HS-27A (cell line): ENCODE results near the gene TGFB2.

Source experiments
- DNase-seq: peaks from one replicate; pipeline ENCODE4 v3.0.0-alpha.2; 2012; ENCODE audit warnings: low read depth, missing footprints

TGFB2 gene

DNA sequence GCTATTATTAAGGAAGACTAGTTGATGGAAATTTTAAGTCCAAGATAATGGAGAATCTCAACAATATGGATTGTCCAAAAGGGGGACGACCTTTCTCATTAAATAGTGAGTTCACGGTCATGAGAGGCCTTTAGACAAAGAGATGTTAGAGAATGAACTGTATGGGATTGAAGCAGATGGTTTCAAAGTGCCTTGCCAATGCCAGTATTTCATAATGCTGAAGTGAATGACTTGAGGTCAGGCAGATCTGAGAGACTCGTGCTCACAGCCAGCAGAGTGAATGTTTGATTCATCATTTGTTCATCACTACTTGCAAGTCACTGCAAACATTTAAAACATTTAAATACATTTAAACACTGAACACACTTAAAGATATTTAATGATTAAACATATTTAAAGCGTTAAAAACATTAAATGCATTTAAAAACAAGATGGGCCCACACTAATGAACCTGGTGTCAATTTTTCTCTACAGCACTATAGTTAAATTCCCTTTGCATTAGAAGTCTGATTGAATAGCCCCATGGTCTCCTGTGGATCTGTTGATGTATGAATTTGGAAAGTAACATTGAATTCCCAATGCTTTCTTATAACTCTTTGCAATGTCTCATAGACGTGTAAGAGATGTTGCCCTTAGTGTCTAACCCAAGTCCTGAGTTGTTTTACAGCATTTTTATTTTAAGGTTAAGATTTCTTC lies 80.7 kb downstream of the TGFB2 start:
- no peak for DNase-seq

DNA sequence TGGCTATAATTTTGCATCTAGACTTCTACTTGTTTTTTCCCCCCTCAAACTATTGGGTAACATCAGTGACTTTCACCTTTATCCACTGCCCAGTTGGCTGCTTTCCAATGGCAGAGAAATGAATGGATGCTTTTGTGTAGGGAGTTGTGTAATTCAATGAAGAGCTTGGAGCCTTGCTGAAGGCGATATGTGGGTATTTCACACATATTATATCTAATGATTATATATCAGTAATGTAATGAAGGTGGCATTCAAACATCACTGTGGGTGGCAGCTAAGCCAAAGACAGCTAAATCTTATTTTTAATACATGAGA lies 81.2 kb downstream of the TGFB2 start:
- no peak for DNase-seq

DNA sequence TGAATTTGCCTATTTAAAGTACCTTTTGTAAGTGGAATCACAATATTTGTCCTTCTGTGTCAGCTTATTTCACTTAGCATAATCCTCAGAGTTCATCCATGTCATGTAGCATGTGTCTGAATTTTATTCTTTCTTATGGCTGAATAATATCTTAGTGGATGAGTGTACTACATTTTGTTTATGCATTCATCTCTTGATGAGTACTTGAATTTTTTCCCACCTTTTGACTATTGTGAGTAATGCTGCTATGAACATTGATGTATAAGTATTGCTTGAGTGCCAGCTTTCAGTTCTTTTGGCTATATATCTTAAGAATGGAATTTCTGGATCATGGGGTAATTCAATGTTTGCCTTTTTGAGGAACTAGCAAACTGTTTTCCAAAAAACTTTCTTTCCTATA lies 84.2 kb downstream of the TGFB2 start:
- DNase-seq: no peak

DNA sequence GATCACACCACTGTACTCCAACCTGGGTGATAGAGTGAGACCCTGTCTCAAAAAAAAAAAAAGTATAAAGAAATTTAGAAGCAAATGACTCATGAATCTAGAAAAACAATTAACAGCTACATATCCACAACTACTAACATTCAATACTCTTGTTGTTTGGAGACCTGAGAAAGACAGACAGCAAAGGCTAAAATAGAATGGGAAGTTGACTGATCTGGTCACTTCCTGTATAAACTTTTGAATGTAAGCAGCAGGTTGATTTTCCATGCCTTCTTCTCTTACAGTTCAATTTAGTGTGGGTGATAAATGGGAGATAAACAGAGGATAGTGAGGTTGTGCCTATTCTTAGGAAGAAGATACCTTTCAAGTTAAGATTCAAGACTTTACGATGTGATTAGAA lies 85.2 kb downstream of the TGFB2 start:
- DNase-seq: no peak

DNA sequence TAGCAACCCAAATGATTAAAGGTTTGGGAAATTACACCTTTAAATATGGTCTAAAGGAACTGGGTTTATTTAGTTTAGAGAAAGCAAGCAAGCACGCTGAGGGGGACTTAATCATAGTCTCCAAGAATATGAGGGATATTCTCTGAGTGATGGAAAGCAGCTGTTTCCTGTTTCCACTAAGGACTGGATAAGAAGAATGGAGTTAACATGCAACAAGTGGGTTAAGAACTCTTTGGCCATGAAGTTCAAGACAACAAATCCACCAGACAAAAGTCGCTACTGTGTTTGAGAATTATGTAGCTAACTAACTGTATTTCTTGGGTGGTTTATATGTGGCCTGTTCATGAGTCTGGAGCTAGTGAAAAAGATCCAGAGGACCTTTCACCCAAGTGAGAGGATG lies 85.7 kb downstream of the TGFB2 start:
- no peak for DNase-seq

DNA sequence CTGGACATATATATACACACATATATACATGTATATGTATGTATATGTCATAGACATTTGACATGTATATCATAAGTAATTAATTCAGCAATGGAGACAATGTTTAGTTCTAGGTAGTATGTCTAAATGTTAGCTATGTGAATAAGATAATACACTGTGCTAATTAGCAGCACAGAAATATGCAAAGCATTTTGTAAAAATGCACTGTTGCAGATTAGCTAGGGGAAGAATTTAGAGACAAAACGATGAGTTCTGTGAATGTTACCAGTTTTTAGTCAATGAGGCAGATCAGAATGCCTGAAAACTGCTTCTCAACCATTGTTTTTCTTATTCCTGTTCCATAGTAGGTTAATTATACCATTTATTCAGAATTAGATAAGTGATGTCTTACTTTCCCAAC lies 86.3 kb downstream of the TGFB2 start:
- no peak for DNase-seq

DNA sequence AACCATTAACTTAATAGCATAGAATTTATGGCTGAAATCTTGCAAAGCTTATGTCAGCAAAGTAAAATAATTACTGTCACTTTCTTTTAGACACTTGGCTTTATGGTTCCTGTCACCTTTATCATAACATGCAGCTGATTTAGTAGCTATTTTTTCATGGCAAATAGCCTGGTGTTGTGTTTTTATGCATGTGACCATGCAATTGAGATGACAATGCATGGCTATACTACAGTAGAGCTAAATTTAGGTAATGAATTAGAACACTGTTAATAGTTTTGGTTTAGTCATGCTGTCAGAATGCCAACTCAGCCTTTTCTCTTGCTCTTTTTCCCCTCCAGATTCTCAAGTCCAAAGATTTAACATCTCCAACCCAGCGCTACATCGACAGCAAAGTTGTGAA lies 88.6 kb downstream of the TGFB2 start:
- no peak for DNase-seq

DNA sequence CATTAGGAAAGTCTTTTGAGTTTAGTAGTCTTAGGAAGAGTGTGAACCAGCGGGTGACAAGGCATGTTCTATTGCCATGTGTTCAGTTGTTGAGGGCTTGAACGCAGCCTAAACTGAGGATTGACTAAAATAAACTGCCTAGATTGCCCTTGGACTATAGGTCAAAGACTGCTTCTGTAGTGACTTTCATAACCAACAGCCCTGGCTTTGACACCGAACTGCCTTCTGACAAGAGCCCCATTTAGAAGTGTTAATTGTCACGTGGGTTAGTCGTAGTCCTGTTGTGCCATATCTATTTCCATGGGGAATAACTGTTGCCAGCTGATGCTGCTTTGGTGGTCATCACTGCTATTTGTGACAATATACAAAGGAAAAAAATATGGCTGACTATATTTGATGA lies 90.4 kb downstream of the TGFB2 start:
- DNase-seq: no peak

DNA sequence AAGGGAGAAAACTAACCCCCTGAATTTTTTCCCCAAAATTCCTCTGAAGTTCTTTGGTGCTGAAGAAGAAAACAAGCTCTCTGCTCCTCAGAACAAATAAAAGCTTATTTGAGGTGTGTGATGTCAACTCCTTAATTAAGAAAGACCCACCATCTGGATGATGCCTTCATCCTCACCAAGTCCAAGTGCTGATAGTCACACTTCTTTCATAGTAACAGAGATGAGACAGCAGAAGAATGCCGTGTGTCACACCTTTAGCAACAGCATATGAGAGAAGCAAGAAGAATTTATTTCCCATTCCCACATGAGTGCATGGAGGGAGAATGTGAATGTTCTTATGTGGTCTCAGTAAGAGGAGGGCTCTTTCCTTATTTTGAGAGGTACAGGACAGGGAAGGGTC lies 91.2 kb downstream of the TGFB2 start:
- no peak for DNase-seq

DNA sequence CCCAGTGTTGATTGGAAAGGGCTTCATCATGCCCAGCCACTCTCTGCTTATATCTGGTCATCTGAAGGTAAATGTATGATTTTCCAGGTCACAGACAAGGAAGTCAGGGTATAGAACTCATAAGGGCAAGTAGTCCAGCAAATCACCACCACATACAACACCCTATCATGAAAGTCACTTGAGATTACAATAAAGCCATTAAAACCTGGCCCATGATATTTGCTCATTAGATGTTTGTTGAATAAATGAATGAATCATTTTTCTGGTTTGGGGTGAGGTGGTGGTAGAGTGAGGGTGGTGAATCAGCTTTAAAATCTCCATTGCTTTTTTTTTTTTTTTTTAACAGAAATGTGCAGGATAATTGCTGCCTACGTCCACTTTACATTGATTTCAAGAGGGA lies 91.9 kb downstream of the TGFB2 start:
- DNase-seq: no peak

DNA sequence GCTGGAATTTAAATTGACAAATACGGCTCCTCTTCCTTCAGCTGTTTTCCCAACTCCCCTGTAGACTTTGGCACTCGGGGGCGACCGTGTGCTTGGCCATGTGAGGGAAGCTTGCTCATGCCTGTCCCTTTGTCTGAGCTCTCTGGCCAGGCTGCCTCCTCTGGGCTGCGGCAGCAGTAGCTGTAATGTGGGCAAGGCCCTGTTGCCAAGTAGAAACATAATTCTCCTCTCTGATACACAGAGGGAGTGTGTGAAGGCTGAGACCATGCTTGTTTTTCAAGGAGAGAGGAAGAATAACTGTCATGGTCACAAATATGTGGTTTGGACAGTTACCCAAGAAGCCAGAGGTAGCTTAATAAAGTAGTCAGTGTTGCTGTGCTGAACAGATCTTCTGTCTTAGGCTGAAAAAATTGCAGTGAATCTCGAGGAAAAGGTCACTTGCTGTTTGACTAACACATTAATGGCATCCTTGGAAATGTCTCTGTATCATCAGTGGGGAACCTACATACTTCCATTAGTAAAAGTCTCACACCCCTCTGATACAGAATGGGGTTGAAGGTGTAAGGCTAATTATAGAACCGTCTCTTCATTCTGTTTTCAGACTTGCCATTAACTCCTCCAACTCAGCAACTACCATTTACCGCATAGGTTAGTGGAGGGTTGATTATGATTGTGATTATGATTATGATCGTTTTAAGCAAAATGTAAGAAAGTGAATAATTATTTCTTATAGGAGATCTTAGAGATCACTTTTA lies 94.6 kb downstream of the TGFB2 start:
- no peak for DNase-seq

DNA sequence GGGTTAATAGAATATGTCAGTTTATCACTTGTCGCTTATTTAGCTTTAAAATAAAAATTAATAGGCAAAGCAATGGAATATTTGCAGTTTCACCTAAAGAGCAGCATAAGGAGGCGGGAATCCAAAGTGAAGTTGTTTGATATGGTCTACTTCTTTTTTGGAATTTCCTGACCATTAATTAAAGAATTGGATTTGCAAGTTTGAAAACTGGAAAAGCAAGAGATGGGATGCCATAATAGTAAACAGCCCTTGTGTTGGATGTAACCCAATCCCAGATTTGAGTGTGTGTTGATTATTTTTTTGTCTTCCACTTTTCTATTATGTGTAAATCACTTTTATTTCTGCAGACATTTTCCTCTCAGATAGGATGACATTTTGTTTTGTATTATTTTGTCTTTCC lies 98.1 kb downstream of the TGFB2 start:
- no peak for DNase-seq

DNA sequence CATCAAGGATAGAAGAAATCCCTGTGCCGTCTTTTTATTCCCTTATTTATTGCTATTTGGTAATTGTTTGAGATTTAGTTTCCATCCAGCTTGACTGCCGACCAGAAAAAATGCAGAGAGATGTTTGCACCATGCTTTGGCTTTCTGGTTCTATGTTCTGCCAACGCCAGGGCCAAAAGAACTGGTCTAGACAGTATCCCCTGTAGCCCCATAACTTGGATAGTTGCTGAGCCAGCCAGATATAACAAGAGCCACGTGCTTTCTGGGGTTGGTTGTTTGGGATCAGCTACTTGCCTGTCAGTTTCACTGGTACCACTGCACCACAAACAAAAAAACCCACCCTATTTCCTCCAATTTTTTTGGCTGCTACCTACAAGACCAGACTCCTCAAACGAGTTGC lies 99.0 kb downstream of the TGFB2 start:
- DNase-seq: no peak

DNA sequence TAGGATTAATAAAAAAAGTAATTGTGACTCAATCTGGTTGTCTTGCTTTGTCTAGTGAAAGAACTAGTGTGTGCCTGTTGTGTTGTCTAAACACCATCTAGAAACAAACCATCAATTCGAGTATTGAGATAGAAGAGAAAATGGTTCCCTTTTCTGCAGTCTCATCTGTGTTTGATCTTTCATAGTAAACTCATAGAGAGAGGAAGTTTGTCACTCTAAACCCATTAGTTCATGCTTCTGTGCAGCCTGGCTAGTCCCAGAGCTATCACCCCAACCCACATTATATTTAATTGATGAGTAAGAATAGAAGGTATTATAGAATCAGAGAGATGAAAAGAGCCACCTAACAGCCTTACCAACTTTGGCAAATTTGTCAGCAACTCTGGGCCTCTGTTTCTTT lies 99.5 kb downstream of the TGFB2 start:
- no peak for DNase-seq

DNA sequence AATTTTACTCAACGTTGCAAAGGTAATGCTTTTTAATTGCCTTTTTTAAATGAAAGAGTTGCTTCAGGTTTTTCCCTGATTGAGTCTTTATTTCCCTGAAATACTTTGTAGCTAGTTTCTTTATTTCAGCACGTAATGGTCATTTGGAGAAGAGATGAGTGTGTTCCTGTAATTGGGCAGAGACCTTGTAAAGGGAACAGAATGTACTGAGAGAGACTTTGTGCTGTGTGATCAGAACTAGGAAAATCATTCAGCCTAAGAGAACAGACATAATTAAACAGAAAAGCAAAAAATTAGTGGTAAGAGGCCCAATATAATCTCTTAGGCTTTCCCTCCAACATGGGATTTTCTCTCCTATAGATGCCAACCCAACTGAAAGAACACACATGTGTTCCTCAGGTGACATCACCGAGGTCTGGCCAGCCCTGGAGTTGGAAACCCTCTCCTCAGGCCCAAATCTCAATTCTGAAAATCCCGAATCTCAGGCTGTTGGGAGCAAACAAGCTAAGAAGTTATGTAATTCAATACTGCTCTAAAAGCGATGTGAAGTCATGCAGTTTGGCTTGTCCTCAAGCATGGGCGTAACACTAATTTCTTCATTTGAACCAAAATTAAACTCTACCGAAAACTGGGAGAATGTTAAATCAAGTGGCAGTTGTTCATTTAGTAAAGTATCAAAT lies 102.0 kb downstream of the TGFB2 start:
- DNase-seq: no peak

DNA sequence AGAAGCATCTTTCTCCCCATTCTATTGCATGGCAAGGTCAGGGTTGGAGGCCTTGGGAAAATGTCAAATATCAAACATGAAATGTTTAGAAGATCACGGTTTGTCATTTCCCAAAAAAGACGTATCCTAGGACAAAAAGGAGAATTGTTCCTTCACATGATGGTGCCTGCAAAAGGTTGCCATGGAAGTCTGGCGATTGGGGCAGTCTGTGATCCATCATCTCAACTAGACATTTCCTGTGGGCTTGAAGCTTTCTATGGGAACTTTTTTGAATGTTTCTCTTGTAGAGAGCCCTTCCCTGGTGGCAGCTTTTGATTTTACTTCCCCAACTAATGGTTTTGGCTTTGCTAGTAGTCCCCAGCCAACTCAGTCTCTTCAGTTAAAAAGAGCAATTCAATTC lies 106.3 kb downstream of the TGFB2 start:
- DNase-seq: no peak

DNA sequence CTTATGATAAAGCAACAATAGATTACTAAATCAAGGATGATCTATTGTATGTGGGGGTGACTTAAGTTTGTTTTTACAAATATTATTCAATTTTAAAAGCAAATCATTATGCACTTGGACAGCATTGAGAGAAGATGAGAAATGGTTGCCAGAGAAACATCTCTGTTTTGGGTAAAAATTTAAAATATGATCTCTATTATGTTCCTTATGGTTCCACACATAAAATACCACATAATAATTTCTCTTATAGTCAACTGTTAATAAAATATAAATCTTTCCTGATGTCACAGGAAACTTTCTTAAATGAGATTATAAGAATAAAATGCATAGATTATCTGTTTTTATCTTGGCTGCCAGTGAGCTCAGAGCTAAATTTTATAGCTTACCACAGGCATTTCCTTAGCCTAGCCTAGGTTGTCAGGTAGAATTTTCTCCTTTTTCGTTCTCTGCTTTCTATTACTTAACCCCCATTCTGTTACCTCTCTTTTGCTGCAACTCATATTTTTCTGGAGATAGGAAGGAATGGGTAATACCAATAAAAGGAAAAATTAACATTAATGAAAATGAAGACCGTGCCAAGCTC lies 109.7 kb downstream of the TGFB2 start:
- DNase-seq: no peak

DNA sequence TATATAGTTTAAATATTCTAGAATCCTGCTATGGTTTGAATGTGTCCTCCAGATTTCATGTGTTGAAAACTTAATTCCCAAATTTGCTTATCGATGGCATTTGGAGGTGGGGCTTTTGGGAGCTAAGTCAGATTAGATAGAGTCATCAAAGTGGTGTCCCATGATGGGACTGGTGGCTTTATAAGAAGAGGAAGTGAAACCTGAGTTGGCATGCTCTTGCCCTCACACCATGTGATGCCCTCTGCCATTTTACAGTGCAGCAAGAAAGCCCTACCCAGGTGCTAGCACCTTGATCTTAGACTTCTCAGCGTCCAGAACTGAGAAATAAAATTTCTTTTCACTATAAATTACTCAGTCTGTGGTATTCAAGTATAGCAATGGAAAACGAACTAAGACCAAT lies 111.3 kb downstream of the TGFB2 start:
- DNase-seq: no peak

DNA sequence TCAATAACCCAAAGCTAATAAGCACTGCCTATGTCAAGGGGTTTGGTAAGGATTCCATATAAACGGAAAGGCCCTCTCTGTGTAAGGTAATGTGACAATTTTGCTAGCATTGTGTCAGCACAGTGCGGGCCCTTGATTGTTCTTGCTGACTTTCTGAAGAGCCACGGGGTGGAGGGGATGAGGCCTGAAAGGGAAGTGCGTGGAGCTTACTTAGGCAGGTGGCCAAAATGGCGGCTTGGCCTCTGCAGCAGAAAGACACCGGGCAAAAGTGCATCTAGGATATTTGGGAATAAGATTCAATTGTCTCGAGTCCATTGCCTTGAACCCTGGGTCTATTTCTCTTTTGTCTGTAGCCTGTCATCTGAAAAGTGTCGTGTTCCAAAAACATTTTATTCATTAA lies 114.3 kb downstream of the TGFB2 start:
- DNase-seq: no peak

DNA sequence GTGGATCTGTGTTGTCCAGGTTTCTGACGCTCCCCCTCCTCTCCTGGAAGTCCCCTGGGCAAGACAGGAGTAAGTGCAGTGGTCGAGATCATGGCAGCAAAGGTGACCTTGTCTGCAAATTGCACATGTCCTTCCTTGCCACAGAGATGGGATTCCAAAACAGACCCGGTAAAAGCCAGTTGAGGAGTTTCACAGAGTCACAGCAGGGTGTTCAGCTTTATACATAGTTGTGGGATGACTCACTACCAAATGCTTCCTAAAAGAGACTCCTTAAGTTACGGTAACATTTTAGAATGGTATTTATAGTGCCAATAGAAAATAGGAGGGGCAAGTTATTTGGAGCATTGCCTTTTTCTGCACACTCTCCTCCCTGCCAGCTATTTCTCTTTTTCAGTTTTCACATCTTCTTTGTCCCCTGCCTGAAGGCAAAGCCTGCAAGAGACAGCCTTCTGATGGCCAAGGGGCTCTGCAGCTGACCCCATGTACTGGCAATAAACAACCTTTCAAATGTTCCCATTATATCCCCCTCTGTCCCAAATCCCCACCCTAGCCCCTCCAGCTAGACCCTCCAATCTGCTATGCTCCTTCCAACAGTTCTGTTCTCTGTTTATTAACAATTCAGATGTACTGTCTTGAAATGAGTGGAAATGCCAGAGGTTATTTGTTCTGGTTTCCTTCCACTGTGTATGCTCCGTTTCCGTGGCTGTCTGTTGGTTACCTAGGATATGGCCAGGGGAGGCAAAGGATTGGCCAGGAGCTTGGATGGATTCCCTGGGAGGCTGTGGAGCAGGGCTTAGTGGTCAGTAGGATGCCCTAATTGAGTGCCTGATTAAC lies 115.0 kb downstream of the TGFB2 start:
- DNase-seq: peak; percentile 84

DNA sequence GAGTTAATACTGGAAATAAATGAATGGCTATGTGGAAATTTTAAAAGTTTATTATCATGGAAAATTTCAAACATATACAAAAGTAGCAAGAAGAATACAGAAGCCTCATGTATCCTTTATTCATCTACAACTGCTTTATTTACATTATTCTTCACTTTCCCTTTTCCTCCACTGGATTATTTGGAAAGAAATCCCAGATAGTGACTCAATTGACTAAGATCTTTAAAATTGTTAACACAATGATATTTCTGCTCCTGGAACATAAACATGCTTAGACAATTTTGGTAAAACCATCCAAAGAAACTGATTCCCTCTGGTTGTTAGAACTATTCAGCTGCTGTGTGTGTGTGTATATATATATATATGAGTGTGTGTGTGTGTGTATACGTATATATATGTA lies 116.2 kb downstream of the TGFB2 start:
- no peak for DNase-seq

DNA sequence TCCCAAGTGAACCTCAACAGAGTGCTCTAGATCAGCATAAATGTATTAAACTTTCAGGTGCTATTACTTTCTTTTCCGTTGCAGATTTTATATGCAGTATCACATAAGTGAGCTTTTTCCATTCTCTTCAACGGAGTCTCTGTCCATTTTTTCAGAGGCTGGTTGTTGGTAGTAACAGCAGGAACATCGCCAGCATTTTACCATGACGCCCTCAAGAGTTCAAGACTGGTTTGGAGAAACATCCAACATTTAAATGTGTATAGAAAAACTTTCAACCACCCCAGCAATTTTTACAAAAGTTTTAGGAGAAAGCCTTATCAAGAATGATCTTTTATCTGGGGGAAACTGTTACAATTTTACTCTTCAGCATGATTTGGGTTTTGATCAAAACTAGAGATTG lies 117.0 kb downstream of the TGFB2 start:
- DNase-seq: no peak
